Loucy (cell line): ENCODE measurements around the gene TRAPPC14.

Experiments used
- H2AFZ ChIP-seq: fragments of 200-600 bp; sonication (generic); 2 replicates; pipeline ENCODE4 v1.6.0; 2016; ENCODE audit warnings: antibody characterized with exemption, mild to moderate bottlenecking, low read length, moderate library complexity
- H3F3A ChIP-seq: fragments of 200-600 bp; 2 replicates; pipeline ENCODE4 v1.6.0; 2016; ENCODE audit warnings: antibody characterized with exemption, low read depth, mild to moderate bottlenecking
- H3K27me3 ChIP-seq: fragments of 200-600 bp; sonication (generic); 2 replicates; pipeline ENCODE4 v1.6.1; 2014; ENCODE audit warnings: low read length, mild to moderate bottlenecking; ENCODE audit not compliant: insufficient read depth, poor library complexity, severe bottlenecking
- H3K36me3 ChIP-seq: fragments of 200-600 bp; sonication (generic); 2 replicates; pipeline ENCODE4 v1.6.1; 2016; ENCODE audit warnings: low read length; ENCODE audit not compliant: insufficient read depth
- H3K4me1 ChIP-seq: fragments of 200-600 bp; sonication (generic); 2 replicates; pipeline ENCODE4 v1.5.1; 2014; ENCODE audit warnings: low read length, mild to moderate bottlenecking; ENCODE audit not compliant: insufficient read depth, poor library complexity, severe bottlenecking
- H3K4me2 ChIP-seq: fragments of 200-600 bp; sonication (generic); 2 replicates; pipeline ENCODE4 v1.6.0; 2014; ENCODE audit warnings: antibody characterized with exemption, low read length, low read depth, mild to moderate bottlenecking; ENCODE audit not compliant: poor library complexity, severe bottlenecking
- H3K4me3 ChIP-seq: fragments of 200-600 bp; sonication (generic); 2 replicates; pipeline ENCODE4 v1.5.1; 2014; ENCODE audit warnings: low read length, mild to moderate bottlenecking, mixed read lengths; ENCODE audit not compliant: poor library complexity, severe bottlenecking
- H3K79me2 ChIP-seq: fragments of 200-600 bp; sonication (generic); 2 replicates; pipeline ENCODE4 v1.6.1; 2014; ENCODE audit warnings: low read length; ENCODE audit not compliant: insufficient read depth
- H3K9ac ChIP-seq: fragments of 200-600 bp; sonication (generic); 2 replicates; pipeline ENCODE4 v1.6.0; 2014; ENCODE audit warnings: mild to moderate bottlenecking, low read depth, low read length, moderate library complexity; ENCODE audit not compliant: poor library complexity, severe bottlenecking
- H3K9me2 ChIP-seq: fragments of 200-600 bp; sonication (generic); replicated peaks from 2 replicates; pipeline ENCODE4 v1.6.1; 2016; ENCODE audit warnings: low read depth, low read length, mixed read lengths
- H3K9me3 ChIP-seq: fragments of 200-600 bp; sonication (generic); 2 replicates; pipeline ENCODE4 v1.6.1; 2014; ENCODE audit warnings: mild to moderate bottlenecking, antibody characterized with exemption, low read length, low read depth; ENCODE audit not compliant: insufficient read depth
- H4K20me1 ChIP-seq: fragments of 200-600 bp; sonication (generic); 2 replicates; pipeline ENCODE4 v1.6.0; 2014; ENCODE audit warnings: antibody characterized with exemption, low read length, mild to moderate bottlenecking; ENCODE audit not compliant: insufficient read depth, poor library complexity, severe bottlenecking
- CTCF ChIP-seq: fragments of 200-600 bp; sonication (generic); conservative IDR thresholded peaks from 2 replicates; pipeline ENCODE4 v1.5.1; 2014; ENCODE audit warnings: mild to moderate bottlenecking, antibody characterized with exemption, low read length
- EZH2phosphoT487 ChIP-seq: fragments of 200-600 bp; IDR thresholded peaks from 2 replicates; pipeline ENCODE4 v1.6.1; 2018; ENCODE audit warnings: antibody characterized with exemption, mild to moderate bottlenecking, moderate library complexity, borderline replicate concordance

TRAPPC14 gene

DNA sequence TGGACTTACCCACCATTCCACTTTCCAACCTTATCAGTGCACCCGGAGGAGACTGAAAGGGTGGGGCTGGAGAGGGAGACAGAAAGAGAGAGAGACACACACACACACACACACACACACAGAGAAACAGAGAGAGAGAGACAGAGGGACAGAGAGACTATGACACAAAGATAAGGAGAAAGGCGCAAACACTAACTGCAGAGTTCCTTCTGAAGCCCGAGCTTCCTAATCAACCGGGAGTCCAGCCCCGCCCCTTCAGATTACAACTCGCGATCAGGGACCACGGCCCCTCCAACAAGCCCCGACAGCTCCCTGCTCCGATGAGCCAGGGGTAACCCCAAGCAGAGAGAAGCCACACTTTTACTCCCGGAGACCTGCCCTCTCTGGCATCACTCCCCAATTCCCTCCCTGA lies 9.4 kb upstream of the TRAPPC14 start:
- Histone ChIP-seq H3K9ac (no peak overlapping the region), H3K4me2 (no peak overlapping the region), H2AFZ (no peak overlapping the region), H3F3A (no peaks in the 10 kb centered on the region), H3K36me3 (no peaks in the 10 kb centered on the region), H3K9me3 (no peaks in the 10 kb centered on the region), H3K4me3 (no peak overlapping the region), H4K20me1 (no peaks in the 10 kb centered on the region), H3K79me2 (no peaks in the 10 kb centered on the region), H3K9me2 (no peaks in the 10 kb centered on the region), H3K4me1 (peaks cover 5% of the 10 kb centered on the region), H3K27me3 (no peaks in the 10 kb centered on the region)
- no peak for TF ChIP-seq CTCF
- TF ChIP-seq EZH2phosphoT487: no peak

- Histone ChIP-seq H3K79me2 (no peaks in the 10 kb centered on the region), H3K27me3 (no peaks in the 10 kb centered on the region)
Observed at GRCh38 chr7:100166970-100167911, 8.7 kb upstream of the TRAPPC14 start.

DNA sequence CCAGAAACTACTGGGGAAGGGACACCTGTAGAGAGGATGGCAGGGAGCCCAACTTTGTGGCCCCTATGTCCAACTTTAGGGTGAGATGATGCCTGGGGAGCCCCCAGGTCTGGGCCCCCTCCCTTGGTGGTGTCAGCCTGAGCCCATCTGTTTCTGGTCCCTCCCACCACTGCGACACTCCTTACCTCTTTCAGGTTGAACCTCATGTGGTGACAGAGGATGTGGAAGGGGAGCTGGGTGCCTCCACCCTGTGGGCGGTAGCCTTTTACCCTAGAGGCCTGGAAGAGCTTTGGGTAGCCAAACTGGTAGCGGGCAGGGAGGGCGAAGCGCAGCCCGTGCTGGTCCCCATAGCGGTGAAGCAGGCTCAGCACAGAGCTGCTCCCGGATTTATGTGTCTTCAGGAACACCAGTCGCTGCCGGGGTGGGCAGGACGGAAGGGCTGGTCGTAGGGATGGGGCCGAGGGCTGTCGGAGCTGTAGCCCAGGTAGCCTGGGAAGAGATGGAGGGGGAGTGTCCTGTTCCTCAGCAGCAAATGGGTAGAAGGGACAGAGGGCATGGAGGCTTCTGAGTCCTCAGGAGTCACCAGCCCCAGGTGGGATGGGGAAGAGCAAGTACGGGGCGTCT lies 7.9 kb upstream of the TRAPPC14 start:
- H3K4me3 ChIP-seq: no peak overlapping the region
- no peaks in the 10 kb centered on the region for H3K9me2 ChIP-seq
- H3K27me3 ChIP-seq: no peaks in the 10 kb centered on the region
- peaks cover 5% of the 10 kb centered on the region for H3K4me1 ChIP-seq
- no peaks in the 10 kb centered on the region for H4K20me1 ChIP-seq
- no peaks in the 10 kb centered on the region for H3K79me2 ChIP-seq
- H3F3A ChIP-seq: no peaks in the 10 kb centered on the region
- H2AFZ ChIP-seq: no peak overlapping the region
- TF ChIP-seq CTCF (no peak), EZH2phosphoT487 (no peak)
- H3K9ac ChIP-seq: no peak overlapping the region
- H3K9me3 ChIP-seq: no peaks in the 10 kb centered on the region
- H3K4me2 ChIP-seq: no peak overlapping the region
- no peaks in the 10 kb centered on the region for H3K36me3 ChIP-seq

More at GRCh38 chr7:100166970-100167911, 8.7 kb upstream of the TRAPPC14 start:
- H3K9ac ChIP-seq: no peak overlapping the region
- H3F3A ChIP-seq: no peaks in the 10 kb centered on the region
- no peaks in the 10 kb centered on the region for H3K36me3 ChIP-seq
- TF ChIP-seq EZH2phosphoT487: no peak
- no peak for TF ChIP-seq CTCF
- H2AFZ ChIP-seq: no peak overlapping the region
- no peaks in the 10 kb centered on the region for H3K9me3 ChIP-seq
- H4K20me1 ChIP-seq: no peaks in the 10 kb centered on the region
- no peaks in the 10 kb centered on the region for H3K9me2 ChIP-seq
- H3K4me1 ChIP-seq: peaks cover 5% of the 10 kb centered on the region
- H3K4me2 ChIP-seq: no peak overlapping the region
- no peak overlapping the region for H3K4me3 ChIP-seq
